ENCODE data around the gene FGF18.
A peak's percentile ranks its signal among the peaks of the same experiment; 100 is the strongest.

FGF18 gene

DNA sequence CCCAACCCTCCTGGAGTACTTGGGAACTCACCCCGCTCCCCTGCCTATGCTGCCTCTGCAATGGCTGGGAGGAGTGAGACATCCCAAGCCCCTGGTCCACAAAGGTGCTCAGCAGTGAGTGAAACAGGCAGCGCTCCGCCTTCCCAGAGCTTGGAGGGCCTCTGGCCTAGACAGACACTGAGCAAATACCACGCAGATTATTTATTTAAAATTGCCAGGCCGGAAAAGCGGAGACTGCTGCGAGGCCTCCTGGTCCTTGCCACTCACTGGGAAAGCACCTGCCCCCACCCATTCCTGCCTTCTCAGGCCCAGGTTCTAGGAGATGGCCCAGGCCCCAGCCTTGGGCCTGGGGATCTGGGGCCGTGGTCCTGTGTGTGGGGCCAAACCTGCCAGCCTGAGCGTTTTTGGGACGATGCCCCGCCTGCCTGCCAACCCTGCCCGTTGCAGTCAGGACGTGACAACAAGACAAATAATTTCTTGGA, 17.4 kb downstream of the FGF18 start:
- no peak overlapping the region for H3K4me3 ChIP-seq (replicated peaks; ENCODE audit: low read depth, low read length)
- DNase-seq (ENCODE audit: low read depth) = no peak
- TF ChIP-seq, protein P1, sequence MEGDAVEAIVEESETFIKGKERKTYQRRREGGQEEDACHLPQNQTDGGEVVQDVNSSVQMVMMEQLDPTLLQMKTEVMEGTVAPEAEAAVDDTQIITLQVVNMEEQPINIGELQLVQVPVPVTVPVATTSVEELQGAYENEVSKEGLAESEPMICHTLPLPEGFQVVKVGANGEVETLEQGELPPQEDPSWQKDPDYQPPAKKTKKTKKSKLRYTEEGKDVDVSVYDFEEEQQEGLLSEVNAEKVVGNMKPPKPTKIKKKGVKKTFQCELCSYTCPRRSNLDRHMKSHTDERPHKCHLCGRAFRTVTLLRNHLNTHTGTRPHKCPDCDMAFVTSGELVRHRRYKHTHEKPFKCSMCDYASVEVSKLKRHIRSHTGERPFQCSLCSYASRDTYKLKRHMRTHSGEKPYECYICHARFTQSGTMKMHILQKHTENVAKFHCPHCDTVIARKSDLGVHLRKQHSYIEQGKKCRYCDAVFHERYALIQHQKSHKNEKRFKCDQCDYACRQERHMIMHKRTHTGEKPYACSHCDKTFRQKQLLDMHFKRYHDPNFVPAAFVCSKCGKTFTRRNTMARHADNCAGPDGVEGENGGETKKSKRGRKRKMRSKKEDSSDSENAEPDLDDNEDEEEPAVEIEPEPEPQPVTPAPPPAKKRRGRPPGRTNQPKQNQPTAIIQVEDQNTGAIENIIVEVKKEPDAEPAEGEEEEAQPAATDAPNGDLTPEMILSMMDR (IDR thresholded peaks at IDR 0.05; ENCODE audit: low read length, missing control alignments) = no peak

DNA sequence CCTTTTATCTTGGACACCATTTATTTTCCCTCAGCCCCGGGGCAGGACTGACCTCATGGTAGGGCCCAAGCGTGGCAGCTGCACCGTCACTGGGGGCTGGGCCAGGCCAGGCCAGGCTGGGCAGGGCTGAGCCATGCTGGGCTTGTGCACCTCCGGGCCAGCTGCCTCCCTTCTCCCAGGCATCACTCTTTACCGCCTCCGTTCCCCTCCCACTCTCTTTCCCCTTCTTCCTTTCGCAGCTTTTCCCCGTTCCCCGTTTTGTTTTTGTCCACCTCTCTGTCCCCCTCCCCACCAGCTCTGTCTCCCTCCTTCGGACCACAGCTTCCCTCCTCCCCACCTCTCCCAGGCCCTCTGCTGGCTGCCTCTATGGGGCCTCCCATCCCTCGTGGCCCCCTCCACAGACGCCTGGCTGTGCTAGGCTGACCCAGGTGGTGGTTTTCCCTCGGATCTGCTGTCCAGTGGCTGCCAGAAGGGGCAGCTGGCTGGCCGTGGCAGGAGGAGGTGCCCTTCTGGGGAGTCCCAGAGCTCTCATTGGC, 17.9 kb downstream of the FGF18 start:
- TF ChIP-seq, protein P1 (IDR thresholded peaks at IDR 0.05; ENCODE audit: low read length, missing control alignments) = no peak
- H3K4me3 ChIP-seq (replicated peaks; ENCODE audit: low read depth, low read length) = no peak overlapping the region
- DNase-seq (ENCODE audit: low read depth) = no peak

DNA sequence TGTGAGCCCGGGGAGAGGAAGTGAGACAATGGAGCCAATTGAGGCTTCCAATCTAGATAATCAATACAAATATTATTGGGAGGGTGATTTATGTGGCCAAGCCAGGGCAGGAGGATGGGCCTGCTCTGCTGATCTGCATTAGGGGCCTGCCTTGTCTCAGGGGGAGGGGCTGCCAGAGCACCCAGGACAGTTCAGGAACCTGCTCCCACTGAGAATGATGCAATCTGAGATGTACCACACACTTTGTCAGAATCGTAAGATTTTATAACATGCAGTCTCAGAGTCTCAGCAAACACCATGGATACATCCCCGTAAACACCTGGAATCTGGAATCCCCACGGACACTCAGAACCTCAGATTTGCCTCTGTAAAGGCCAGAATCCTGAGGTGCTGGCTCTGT, 19.3 kb downstream of the FGF18 start:
- no peak overlapping the region for H3K4me3 ChIP-seq (replicated peaks; ENCODE audit: low read depth, low read length)
- TF ChIP-seq, protein P1 (IDR thresholded peaks at IDR 0.05; ENCODE audit: low read length, missing control alignments) = no peak
- DNase-seq (ENCODE audit: low read depth) = no peak

DNA sequence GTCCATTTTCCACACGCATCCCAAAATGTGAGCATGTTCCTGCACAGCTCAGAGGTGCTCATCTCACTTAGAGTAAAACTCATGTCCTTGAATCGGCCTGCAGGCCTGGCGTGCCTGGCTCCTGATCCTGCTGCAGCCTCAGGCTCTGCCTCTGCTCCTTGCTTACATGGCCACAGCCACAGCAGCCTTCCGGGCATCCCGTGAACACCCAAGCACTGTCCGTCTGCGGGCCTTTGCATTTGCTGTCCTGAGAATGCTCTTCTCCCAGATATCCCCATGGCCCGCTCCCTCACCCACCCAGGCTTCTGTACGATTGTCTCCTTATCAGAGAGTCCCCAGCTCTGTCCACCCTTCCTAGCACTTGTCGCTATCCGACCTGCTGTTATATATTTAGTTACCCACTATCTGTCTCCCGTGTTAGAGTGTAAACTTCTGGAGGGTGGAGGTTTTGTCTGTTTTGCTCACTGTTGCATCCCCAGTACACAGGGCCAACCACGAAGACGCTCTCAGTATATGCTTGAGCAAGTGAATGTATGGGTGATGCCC, 21.9 kb downstream of the FGF18 start:
- TF ChIP-seq, protein P1 (IDR thresholded peaks at IDR 0.05; ENCODE audit: low read length, missing control alignments) = no peak
- H3K4me3 ChIP-seq (replicated peaks; ENCODE audit: low read depth, low read length) = no peak overlapping the region
- DNase-seq (ENCODE audit: low read depth) = no peak

DNA sequence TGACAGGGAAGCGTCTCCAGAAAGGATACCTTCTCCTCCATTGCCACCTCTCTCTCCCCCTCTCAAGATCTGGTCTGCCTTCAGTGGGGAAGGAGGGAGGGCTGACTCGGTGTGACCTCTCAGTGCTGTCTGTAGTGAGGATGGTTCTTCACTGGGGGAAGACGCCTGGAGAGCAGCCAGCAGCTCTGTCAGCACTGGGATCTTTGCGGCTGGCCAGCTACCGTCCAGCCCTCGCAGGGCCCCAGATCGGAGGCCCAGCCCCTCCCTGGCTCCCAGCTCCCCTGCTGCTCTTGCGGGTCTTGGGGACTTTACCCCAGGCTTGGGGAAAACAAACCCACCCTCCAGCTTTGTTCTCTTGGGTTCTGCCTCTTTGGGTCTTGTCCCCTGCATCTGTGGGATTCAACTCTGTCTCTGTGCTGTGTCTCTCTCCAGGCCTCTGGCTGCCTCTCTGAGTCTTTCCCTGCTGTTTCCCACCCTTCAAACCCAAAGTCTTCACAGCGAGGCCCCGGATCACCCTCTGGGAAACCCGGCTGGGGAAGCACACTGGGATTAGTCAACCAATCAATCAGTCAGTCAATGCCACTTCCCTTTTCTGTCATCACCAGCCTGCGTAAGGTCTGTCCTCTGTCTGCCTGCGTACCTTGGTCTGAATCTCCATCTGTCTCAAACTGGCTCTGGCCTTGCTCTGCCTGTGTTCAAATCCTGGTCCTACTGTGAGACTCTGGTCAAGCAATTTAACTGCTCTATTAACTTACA, 23.0 kb downstream of the FGF18 start:
- TF ChIP-seq, protein P1 (IDR thresholded peaks at IDR 0.05; ENCODE audit: low read length, missing control alignments) = no peak
- H3K4me3 ChIP-seq (replicated peaks; ENCODE audit: low read depth, low read length) = no peak overlapping the region
- DNase-seq (ENCODE audit: low read depth) = peak; percentile 49

DNA sequence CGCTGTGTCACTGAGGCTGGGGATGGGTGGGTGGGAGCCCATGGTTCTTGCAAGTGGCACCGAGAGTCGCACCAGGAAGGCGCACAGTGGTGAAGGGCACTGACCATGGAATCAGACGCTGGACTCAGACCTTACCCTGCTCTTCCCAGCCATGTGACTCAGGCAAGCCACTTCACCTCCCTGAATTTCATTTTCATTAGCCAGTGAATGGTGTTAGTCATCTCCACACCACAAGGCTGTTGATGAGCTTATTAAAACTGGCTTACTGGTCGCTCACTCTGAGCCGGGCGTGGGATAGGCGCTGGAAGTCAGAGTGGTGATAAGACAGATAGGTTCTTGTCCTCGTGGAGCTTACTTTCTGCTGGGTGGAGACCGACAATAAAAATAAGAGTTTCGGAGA, 25.1 kb downstream of the FGF18 start:
- TF ChIP-seq, protein P1 (IDR thresholded peaks at IDR 0.05; ENCODE audit: low read length, missing control alignments) = no peak
- DNase-seq (ENCODE audit: low read depth) = no peak
- no peak overlapping the region for H3K4me3 ChIP-seq (replicated peaks; ENCODE audit: low read depth, low read length)
